ENCODE data around the gene NPBWR2. TPM values are rescaled to one million over a fixed set of nuclear protein-coding genes. Genes with fewer than 3 reads are reported as not detected.
"Not testable (repeated sequence)": the region's sequence is repeated elsewhere in the genome, so short reads cannot be mapped to it uniquely, and the experiment has no call there.

The NPBWR2 gene
- polyA plus RNA-seq, 4 donors = not detected

DNA sequence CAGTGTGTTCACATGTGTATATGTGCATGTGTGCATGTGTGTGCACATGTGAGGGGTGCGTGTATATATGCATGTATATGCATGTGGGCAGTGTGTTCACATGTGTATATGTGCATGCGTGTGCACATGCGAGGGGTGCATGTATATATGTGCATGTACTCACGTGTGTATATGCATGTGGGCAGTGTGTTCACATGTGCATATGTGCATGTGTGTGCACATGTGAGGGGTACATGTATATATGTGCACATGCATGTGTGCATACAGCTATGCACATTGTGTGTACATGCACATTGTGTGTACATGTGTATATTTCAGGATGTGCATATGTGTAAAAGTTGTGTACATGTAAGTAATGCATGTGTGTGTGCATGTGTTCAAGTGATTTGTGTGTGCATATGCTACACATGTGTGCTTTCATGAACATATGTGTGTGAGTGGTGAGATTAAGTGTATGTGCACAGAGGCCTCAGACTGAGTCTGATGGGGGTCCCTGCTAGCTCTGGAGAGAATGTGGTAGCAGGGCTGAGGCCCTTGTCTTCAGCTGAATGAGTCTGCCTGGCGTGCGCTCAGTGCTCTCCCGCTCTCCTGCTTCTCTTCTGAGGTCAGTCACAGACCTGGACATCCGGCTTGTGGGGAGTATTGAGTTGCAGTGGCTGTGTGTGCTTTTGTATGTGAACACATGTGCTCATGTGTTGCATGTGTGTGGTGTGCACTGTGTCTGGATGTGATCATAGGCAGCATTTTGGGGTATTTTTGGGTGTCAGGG lies 37.0 kb upstream of the NPBWR2 start:
- DNase-seq (ENCODE audit: low read depth in 4 of 4, low spot score in 3 of 4) = no peak

DNA sequence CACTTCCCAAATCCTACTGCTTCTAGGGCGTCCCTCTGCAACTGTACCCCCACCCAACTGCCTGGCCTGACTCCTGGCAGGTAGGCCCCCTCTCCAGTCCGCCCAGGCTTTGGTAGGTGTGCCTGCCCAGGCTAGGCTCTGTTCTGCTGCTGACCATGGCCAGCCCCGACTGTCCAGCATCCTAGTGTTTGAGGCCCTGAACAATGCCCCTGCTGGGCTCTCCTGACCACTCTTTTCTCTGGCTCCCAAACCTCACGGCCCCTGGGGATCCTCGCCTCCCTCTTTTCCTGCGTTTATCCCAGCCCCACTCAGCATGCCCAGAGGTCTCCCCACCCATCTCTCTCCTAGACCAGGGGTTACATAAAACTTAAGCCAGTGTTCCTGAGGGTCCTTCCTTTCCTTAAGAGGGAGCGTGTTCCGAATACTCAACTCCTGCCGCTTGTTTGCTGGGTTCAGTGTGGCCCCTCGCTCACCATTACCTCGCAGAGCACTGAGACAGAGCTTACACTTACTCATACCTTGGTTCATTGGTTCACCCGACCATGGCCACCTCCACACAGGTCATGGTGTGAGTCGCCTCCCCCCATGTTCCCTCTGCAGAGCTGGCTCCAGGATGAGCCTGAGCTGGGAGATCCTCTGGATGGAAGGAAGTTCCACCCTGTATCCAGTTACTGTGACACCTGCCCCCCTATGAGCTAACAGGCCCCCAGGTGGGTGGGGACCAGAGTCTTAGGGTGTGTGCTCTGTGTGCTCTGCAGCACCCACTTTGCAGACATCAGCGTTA lies 35.8 kb upstream of the NPBWR2 start:
- no peak for DNase-seq (ENCODE audit: low read depth in 4 of 4, low spot score in 3 of 4)

DNA sequence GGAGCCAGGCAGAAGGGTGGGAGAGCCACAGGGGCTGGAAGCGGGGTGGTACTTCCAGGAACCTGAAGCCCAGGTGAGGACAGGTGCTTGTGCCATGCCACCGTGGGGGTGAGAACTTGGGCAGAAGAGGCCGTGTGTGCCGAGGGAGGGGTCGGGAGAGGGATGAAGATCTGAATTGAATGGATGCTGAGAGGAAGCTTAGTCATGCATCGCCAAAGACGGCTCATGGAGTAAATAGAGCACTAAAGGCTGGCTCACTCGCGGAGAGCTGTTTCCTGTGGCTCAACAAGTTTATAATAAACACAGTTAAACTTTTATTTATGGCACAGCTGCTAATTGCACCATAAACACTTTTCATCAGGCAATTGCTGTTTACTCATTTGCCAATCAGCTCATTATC lies 35.2 kb upstream of the NPBWR2 start:
- DNase-seq (ENCODE audit: low read depth in 4 of 4, low spot score in 3 of 4) = no peak

DNA sequence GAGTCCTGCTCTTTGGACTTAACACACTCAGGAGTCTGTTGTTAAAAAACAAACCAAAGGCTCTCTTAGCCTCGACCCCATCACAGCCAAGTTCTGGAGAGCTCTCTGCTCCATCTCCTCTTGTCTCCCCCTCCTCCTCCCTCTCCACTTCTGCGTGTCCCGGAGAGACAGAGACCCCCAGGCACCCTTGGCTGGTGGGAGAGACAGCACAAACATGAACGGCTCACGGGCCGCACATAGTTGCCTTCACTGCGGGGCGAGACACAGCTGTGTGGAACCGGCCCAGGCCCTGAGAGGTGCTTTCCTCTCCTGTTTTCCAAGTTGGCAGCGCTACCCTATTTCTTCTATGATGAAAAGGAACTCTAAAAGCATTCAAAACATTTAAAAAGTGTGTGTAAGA lies 33.6 kb upstream of the NPBWR2 start:
- DNase-seq (ENCODE audit: low read depth in 4 of 4, low spot score in 3 of 4) = no peak

DNA sequence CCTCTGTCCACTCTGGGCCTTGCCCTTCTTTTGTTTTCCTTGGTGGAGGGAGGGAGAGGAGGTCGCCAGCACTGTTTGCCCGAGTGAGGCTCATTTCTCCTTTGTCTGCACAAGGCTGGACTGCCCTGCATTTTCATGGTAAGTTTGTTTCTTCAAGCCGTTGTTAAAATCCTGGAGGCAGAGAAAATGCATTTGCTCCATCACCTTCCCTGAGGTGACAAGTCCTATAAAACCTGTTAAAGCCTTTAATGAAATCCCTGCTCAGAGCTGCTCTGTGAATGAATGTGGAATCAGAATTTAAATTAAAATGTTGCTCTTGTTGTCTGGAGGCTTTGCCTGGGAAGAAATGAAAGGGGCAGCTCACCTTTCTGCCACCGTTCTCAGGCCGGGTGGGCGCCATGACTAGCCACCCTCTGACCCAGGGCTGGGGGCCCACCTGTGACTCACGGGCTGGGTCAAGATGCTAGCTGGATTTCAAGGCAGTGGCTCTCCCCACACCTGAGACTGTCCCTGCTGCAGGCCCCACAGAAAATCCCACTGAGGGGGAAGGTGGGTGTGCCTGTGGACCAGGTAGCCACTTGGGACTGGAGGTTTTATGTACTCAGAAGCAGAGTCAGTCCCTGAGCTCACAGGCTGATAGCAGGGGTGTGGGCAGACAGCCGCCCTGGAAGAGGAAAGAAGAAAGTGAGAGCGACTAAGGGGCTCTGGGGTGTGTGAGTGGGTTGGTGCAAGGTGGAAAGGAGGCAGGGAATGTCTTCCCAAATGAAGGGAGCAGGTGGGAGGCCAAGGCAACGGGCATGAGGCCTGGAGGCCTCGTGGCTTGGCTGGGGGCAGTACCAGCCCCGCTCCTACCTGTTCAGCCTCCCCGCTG lies 32.9 kb upstream of the NPBWR2 start:
- no peak for DNase-seq (ENCODE audit: low read depth in 4 of 4, low spot score in 3 of 4)

DNA sequence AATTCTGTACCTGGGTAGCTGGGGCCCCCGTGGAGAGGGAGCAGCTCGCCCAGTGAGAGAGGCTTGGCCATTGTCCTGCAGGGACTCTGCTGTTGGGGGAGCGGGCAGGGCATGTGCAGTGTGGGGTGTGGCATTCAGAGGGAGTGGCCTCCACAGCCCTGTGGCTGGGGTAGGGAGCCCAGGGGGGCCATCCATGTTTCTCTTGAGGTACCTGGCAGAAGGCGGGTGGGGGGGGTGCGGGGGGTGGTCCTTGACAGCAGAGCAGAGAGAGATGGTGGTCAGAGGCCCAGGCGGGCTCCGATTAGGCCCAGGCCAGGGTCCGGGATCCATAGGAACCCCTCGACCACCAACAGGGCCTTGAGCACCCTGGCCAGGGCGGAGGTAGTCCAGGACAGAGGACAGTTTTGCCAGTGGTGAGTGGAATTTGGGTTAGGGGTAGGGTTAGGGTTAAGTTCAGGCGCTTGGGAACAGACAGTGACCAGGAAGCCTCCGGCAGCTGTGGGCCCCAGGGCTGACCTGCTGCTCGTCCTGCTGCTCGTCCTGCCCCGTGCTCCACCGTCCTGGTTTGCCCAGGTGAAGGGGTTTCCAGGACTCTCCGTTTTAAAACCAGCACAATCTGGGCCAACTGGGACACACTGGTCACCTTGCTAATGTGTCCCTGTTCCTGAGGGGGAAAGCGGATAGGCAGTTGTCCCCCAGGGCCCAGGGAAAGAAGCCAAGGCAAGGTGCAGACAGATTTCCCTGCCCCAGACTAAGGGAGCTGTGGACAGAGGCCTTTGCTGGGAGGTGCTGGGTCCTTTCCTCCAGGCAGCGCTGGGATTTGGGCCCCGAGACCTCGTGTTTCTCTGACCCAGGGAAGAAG lies 32.1 kb upstream of the NPBWR2 start:
- DNase-seq (ENCODE audit: low read depth in 4 of 4, low spot score in 3 of 4) = no peak

DNA sequence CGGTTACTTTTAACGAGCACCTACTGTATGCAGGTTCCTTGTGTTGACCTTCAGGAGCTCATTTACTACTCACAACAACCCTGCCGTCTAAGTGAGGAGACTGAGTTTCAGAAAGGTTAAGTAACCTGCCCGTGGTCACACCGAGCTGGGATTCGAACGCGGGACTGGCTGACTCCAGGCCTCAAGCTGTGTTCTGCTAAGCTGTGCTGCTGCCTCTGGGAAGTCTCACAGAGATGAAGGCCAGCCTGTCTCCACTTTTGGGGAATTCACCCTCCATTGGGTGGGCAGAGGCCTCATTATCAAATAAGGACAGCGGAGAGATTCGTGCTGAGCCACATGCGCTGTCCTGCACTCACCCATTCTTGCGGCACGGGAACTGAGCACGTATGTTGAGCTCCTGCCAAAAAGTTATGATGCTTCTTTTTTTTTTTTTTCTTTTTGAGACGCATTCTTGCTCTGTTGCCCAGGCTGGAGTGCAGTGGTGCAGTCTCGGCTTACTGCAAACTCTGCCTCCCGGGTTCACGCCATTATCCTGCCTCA lies 31.0 kb upstream of the NPBWR2 start:
- no peak for DNase-seq (ENCODE audit: low read depth in 4 of 4, low spot score in 3 of 4)

DNA sequence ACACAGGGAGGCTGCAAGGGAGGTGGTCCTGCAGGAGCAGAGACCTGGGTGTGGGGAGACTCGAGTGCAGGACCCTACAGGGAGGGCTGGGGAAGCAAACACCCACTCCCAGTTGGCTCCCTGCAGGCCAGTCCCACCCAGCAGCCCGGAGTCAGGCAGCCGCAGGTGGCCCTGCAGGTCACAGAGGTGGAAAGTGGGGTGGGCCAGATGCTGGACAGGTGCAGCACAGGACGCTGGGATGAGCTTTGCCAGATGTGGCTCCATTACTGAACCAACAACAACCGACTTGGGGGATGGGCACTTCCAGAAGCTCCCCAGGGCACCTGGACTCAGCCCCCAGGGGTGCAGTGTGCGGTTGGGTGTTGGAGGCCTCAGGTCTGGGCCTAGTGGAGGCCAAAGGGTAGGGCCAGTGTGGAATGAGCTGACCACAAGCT lies 30.2 kb upstream of the NPBWR2 start:
- no peak for DNase-seq (ENCODE audit: low read depth in 4 of 4, low spot score in 3 of 4)

DNA sequence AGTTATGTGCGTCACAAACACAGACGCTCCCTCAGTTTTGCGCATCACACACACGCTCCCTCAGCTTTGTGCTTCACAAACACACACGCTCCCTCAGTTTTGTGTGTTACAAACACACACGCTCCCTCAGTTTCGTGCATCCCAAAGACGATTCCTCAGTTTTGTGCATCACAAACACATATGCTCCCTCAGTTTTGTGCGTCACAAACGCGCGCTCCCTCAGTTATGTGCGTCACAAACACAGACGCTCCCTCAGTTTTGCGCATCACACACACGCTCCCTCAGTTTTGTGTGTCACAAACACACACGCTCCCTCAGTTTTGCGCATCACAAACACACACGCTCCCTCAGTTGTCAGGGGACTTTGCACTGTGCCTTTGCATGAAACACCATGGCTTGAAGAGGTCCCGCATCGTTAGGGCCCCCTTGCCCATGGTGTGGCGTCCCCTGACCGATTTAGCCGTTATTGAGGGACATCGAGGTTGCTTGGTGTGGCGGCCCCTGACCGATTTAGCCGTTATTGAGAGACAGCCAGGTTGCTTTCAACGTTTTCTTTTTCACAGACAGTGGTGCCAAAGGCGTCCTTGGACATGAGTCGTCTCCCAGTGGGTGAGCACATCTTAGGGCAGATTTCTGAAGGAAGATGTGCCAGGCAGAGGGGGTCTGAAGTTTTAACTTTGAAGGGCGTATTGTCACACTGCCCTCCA lies 28.8 kb upstream of the NPBWR2 start:
- no peak for DNase-seq (ENCODE audit: low read depth in 4 of 4, low spot score in 3 of 4)

DNA sequence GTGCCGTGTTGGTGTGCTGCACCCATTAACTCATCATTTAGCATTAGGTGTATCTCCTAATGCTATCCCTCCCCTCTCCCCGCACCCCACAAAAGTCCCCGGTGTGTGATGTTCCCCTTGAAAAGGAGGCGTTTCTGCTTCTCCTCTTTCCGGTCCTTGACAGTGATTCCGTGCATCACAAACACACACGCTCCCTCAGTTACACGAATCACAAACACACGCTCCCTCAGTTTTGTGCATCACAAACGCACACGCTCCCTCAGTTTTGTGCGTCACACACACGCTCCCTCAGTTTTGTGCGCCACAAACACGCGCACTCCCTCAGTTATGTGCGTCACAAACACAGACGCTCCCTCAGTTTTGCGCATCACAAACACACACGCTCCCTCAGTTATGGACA lies 27.4 kb upstream of the NPBWR2 start:
- DNase-seq (ENCODE audit: low read depth in 4 of 4, low spot score in 3 of 4) = not testable (repeated sequence)

DNA sequence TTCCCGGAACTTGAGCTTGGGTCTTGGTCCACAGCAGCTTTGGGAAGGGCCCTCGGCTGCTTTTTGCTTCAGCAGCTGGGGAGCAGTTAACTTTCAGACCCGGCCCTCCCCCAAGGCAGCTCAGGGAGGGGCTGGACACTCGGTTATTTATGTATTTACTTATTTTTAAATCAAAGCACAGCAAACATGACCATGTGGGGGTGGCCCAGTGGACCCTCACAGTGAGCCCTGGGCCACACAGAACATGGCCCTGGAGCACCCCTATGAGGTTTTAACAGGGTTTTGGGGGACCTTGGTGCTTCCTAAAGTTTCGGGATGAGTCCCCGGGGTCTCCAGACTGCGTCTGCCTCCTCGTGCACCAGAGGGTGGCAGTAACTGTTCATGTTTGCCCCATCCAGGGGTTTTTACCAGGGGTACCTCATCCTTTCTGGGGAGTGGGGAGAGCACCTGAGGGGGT lies 26.6 kb upstream of the NPBWR2 start:
- no peak for DNase-seq (ENCODE audit: low read depth in 4 of 4, low spot score in 3 of 4)

DNA sequence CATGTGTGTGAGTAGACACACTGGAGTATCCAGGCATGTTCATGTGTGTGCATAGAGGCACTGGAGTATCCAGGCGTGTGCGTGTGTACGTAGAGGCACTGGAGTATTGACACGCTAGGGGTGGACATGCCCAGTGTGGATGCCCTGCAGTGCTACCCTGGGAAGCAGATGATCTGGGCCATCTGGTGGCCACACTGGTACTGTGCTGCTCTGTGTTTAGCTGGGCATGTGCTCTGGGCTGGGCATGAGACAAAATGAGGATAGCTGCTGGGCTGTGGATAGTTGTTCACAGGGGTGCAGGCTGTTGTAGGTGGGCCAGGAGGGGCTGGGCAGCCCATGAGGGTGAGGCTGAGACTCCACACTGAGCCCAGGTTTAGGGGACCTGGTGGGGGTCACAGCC lies 24.0 kb upstream of the NPBWR2 start:
- DNase-seq (ENCODE audit: low read depth in 4 of 4, low spot score in 3 of 4) = no peak

DNA sequence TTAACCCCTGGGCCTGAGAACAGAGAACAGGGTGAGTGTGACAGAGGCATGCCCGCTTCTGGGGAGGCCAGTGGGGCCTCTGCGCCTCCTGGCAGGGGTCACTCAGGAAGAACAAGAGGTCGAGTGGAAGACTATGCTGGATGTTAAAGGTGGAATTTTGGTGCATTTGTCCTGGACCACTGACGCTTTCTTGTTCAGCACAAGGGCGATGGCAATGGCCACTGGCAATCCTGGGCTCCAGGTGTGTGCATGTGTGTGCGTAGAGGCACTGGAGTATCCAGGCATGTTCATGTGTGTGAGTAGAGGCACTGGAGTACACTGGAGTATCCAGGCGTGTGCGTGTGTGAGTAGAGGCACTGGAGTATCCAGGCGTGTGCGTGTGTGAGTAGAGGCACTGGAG lies 23.5 kb upstream of the NPBWR2 start:
- no peak for DNase-seq (ENCODE audit: low read depth in 4 of 4, low spot score in 3 of 4)

DNA sequence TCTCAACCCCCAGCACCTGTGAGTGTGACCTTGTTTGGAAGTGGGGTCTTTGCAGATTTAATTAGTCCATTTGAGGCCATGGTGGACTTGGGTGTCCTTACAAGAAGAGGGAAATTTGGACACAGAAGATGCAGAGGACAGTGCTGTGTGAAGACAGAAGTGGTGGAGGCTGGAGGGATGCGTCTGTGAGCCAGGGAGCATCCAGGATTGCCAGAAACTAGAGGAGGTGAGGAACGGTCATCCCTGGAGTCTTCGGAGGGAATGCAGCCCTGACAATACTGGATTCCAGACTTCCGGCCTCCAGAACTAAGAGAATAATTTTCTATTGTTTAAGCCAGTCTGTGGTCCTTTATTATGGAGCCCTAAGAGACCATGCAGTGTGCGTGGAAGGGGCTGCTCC lies 22.9 kb upstream of the NPBWR2 start:
- no peak for DNase-seq (ENCODE audit: low read depth in 4 of 4, low spot score in 3 of 4)

DNA sequence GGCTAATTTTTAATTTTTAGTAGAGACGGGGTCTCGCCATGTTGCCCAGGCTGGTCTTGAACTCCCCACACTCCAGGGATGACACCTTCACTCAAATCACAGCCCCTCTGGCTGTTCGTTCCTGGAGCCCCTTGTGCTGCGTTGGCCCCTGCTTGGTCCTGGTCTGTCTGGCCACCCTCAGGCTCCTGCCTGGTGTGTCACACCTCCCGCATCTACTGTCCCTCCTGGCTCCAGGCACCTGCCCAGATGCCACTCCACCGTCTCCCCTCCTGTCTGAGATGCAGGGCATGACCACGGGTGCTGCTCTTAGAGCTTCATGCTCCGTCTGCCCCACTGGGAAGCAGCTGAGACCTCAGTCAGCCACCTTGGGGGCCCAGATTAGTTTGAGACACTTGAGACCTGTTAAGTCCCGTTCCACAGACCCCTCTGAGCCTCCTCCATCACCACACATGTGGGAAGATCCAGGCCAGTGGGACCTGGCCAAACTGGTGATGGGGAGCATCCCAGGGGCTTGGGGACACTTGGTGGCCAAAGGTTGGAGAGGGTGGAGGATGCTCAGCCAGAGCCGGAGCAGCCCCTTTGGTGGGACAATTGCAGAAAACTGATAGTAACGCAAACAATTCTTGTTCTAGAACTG lies 21.9 kb upstream of the NPBWR2 start:
- no peak for DNase-seq (ENCODE audit: low read depth in 4 of 4, low spot score in 3 of 4)

DNA sequence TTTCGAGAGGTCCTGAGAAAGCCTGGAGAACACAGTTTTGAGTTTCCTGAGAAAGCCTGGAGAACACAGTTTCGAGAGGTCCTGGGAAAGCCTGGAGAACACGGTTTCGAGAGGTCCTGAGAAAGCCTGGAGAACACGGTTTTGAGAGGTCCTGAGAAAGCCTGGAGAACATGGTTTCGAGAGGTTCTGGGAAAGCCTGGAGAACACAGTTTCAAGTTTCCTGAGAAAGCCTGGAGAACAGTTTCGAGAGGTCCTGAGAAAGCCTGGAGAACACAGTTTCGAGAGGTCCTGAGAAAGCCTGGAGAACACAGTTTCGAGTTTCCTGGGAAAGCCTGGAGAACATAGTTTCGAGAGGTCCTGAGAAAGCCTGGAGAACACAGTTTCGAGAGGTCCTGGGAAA lies 16.2 kb upstream of the NPBWR2 start:
- not testable (repeated sequence) for DNase-seq (ENCODE audit: low read depth in 4 of 4, low spot score in 3 of 4)

DNA sequence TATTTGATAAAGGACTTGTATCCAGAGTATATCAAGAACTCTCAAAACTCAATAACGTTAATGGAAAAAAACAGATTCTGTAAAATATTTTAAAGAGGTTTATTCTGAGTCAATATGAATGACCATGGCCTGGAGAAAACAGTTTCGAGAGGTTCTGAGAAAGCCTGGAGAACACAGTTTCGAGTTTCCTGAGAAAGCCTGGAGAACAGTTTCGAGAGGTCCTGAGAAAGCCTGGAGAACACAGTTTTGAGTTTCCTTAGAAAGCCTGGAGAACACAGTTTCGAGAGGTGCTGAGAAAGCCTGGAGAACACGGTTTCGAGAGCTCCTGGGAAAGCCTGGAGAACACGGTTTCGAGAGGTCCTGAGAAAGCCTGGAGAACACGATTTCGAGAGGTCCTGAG lies 15.6 kb upstream of the NPBWR2 start:
- DNase-seq (ENCODE audit: low read depth in 4 of 4, low spot score in 3 of 4) = not testable (repeated sequence)

DNA sequence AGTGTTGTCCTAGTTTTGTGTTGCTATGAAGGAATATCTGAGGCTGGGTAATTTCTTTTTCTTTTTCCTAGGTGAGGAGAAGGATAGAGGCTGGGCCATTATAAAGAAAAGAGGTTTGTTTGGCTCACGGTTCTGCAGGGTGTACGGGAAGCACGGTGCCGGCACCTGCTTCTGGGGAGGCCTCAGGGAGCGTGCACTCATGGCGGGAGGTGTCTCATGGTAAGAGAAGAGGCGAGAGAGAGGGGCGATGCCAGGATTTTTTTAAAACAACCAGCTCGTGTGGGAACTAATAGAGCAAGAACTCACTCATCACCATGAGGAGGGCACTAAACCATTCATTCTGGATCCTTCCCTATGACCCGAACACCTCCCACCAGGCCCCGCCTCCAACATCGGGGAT lies 14.2 kb upstream of the NPBWR2 start:
- DNase-seq (ENCODE audit: low read depth in 4 of 4, low spot score in 3 of 4) = no peak

Data from right renal pelvis (tissue), 4 donors.